NCI-H2227 treated with DMSO at 0.1 percent for 48 hours (cell line): ENCODE results near the gene LHFPL6.
A peak's percentile ranks its signal among the peaks of the same experiment; 100 is the strongest.

Experiments used
- DNase-seq: peaks from one replicate; lab custom pipeline; 2025; lab: John Stamatoyannopoulos, UW

Gene LHFPL6

DNA sequence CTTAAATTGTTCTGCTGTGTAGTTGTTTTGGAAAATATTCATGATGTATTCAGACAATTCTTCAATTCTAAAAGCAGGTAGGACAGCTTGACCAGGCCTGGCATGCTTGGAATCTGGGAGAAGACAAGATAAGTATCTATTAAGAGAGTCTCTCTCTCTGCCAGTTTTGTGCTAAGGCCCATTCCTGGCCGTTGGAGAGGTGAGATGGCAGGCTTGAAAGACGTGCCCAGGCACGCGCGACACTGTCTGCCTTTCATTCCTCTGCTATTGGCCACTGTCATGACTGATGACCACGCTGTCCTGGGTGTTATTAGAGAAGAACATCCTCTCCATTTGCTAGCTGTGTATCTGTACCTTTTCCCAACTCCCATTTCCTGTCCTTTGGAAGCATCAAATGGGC lies 90.3 kb downstream of the LHFPL6 start:
- DNase-seq, result no peak

DNA sequence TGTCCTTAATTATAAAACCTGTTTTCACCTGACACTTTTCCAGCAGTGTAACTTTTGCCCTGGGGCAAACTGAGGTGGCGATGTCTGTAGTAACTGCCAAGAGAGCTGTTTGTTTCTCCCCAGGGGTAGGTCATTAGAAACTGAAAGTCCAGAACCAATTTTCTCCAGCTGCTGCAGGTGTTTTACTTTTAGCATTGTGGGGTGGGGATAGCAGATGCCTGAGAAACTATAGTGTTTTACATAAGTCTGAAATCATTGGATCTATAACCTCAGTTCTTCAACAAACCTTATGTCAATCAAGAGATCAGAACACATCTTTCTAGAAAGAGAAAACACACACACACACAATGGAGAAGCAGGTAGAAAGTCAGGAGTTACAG lies 92.7 kb downstream of the LHFPL6 start:
- no peak for DNase-seq

GRCh38 chr13:39509616-39510315 lies 93.2 kb downstream of the LHFPL6 start:
- no peak for DNase-seq

DNA sequence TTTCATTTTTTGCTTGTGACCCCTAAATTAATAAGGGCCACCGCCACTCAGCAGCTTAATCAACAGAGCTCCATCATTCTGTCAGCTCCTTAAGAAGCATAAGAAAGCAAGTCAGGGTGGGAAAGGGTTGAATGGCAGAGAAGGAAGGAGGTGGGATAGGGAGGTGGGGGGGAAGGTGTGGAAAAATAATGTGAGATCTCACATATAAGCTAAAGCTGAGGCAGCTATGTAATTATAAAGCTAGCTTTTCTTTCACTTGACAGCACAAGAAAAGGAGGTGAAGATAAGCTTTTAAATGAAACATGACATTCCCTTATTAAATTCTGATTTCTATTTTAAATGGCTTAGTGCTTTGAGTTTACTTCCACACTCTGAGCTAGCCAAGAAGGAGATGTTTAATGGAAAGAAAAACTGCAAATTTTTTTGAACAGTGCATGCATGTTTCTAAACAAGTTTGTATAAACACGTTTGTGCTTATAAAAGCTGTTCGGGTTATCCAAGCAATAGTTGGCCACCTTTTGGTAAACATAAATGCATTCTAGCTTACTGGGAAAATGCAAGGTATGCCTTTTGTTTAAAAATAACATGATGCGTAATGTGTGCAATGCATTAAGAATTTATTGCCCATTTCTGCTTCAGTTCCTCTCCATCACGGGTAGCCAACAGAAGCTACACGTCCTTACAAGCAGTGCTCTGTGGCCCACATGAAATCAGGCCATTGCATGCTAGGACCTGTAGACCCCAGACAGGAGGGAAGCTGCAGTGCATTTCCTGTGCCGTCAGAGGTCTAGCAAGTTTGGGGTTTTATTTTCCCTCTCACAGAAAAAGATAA lies 96.2 kb downstream of the LHFPL6 start:
- no peak for DNase-seq

GRCh38 chr13:39505151-39505550 lies 97.8 kb downstream of the LHFPL6 start:
- no peak for DNase-seq

- no peak for DNase-seq
Measured at GRCh38 chr13:39503048-39503447, 99.9 kb downstream of the LHFPL6 start.

GRCh38 chr13:39501702-39502324 lies 101.2 kb downstream of the LHFPL6 start:
- no peak for DNase-seq

DNA sequence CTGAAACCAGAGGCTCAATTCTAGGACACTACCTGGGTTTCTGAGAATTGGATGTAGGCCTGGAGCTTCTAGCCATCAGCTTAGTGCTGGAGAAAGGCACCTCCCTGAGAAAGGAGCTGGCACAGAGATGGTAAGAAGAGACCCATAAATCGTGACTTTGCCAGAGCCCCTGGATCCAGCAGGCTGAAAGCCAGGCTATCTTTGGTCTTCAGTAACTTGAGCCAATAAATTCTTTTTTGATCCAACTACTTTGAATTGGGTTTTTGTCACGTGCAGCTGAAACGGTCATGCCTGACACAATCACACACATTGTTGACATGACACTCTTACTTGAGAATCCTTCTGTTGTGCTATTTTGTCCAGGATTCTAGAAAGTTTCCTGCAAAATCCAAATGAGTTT lies 103.4 kb downstream of the LHFPL6 start:
- no peak for DNase-seq

GRCh38 chr13:39498471-39499114 lies 104.4 kb downstream of the LHFPL6 start:
- DNase-seq, result no peak

- DNase-seq, result peak; percentile 21
Measured at GRCh38 chr13:39496506-39496905, 106.5 kb downstream of the LHFPL6 start.

DNA sequence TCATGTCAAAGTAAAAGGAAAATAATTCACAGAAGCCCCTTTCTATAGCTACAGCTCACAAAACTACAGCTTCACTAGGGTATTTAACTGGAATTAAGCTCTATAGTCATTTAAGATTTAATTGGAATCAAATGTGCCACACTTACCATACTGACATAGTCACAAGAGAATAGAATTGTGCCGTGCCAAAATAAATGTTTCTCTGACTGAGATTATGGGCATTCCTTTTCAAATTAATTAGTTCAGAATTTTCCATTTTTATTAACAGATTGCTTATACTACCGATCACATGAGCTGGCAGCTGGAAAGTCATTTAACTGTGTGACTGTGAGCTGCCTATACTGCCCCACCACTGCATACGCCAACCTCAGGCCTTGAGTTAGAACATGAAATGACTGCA lies 108.4 kb downstream of the LHFPL6 start:
- no peak for DNase-seq

DNA sequence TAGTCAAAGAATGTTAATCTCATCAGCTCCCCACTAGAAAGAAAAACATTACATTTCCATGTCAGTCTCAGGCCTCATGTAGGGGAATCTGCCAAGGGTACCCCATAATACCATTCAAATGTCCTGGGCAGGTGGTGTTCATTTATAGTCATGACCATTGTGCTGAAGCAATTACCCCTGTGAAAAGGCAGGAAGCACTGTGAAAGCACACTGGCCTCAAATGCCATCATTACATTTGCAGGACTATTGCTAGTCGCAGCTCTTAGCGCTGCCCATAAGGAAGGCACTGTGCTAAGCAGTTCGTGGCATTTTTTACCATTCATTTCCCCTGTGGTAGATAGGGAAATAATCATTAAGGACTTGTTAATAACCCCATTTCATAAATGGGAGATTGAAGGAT lies 109.0 kb downstream of the LHFPL6 start:
- no peak for DNase-seq

GRCh38 chr13:39490136-39490535 lies 112.9 kb downstream of the LHFPL6 start:
- no peak for DNase-seq

GRCh38 chr13:39486758-39487157 lies 116.2 kb downstream of the LHFPL6 start:
- no peak for DNase-seq

DNA sequence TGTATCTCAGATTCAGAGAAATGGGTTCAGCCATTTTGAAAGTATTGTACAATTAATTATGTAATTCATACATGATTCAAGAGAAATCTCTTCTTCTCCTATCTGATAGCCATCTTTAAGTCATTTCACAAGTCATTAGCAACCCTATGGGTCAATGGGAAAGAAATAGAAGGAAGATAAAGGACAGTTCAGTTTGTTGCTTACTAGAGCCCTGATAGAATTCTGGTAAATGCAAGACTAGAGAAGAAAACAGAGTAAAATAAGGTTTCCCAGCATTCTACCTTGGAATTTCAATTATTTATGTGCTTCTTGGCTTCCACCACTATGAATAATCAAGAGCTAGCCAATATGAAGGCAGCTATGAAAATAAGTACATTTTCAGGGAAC lies 117.7 kb downstream of the LHFPL6 start:
- no peak for DNase-seq

GRCh38 chr13:39484506-39485313 lies 118.3 kb downstream of the LHFPL6 start:
- no peak for DNase-seq

- DNase-seq, result no peak
Measured at GRCh38 chr13:39483326-39483725, 119.7 kb downstream of the LHFPL6 start.

DNA sequence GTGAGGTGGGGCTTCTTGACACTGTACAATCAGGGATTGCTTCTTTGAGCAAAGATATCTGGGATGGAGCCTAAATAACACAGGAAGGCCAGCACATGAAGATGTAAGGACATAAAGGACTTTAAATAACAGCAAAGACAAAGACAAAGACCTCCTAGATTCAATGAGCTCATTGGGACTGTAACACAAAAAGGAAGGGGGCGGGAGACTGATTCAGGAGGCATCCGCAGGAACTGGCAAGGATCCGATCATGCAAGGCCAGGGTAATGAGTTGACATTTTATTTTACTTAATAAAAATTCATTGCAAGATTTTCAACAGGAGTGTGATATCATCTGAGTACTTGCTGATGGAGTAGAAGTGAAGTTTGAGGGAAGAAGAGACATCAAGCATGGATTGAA lies 121.5 kb downstream of the LHFPL6 start:
- DNase-seq, result no peak

GRCh38 chr13:39474600-39474999 lies 128.4 kb downstream of the LHFPL6 start:
- no peak for DNase-seq

DNA sequence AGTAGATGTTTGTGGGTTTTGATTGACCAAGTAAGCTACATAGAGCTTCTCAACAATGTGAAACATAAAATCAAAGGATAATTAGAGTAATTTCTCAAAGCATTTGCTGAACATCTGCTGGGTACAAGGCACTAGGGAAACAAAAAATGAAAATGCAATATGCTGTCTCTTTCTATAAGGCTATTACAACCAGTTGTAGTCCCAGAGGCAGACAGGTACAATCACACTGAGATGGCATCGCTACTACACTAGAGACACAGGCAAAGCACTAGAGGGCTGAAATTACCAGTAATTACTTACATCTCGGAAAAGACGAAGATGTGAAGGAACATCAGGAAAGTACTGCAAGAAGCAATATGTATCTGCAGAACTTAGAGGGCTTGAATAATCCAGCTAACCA lies 133.3 kb downstream of the LHFPL6 start:
- DNase-seq, result peak; percentile 10

- no peak for DNase-seq
Measured at GRCh38 chr13:39468306-39468705, 134.7 kb downstream of the LHFPL6 start.

GRCh38 chr13:39463611-39464010 lies 139.4 kb downstream of the LHFPL6 start:
- no peak for DNase-seq
